ENCODE data around the gene ART3. TPM values are rescaled to one million over a fixed set of nuclear protein-coding genes. Genes with fewer than 3 reads are reported as not detected.

The ART3 gene
- total RNA-seq, 4 donors from 2014 or later, result 2.1 TPM; not detected in 3

- no peaks in the 10 kb centered on the region for H3K36me3 ChIP-seq
- H3K4me3 ChIP-seq (replicated peaks in 1 of 3), result no peak overlapping the region
- DNase-seq, result no peak
- H3K4me1 ChIP-seq, result no peaks in the 10 kb centered on the region
- intact Hi-C loops (cut with DNase I), result no loop called here
- no peaks in the 10 kb centered on the region for H3K9me3 ChIP-seq
- TF ChIP-seq POLR2A (IDR thresholded peaks at IDR 0.05), result no peak
- TF ChIP-seq, protein P1, sequence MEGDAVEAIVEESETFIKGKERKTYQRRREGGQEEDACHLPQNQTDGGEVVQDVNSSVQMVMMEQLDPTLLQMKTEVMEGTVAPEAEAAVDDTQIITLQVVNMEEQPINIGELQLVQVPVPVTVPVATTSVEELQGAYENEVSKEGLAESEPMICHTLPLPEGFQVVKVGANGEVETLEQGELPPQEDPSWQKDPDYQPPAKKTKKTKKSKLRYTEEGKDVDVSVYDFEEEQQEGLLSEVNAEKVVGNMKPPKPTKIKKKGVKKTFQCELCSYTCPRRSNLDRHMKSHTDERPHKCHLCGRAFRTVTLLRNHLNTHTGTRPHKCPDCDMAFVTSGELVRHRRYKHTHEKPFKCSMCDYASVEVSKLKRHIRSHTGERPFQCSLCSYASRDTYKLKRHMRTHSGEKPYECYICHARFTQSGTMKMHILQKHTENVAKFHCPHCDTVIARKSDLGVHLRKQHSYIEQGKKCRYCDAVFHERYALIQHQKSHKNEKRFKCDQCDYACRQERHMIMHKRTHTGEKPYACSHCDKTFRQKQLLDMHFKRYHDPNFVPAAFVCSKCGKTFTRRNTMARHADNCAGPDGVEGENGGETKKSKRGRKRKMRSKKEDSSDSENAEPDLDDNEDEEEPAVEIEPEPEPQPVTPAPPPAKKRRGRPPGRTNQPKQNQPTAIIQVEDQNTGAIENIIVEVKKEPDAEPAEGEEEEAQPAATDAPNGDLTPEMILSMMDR (IDR thresholded peaks at IDR 0.05), result no peak
- 87 to 88% methylated on average over 2 of the region's 2 CpGs for WGBS, 2 donors
- no peak overlapping the region for H3K27ac ChIP-seq
- no peaks in the 10 kb centered on the region for H3K27me3 ChIP-seq
These were observed 19.5 kb upstream of the ART3 start for GRCh38 chr4:76055016-76055415.

- Histone ChIP-seq H3K36me3 (no peaks in the 10 kb centered on the region), H3K4me1 (no peaks in the 10 kb centered on the region), H3K4me3 (replicated peaks in 1 of 3) (no peak overlapping the region), H3K9me3 (no peaks in the 10 kb centered on the region), H3K27me3 (no peaks in the 10 kb centered on the region), H3K27ac (no peak overlapping the region)
- TF ChIP-seq, protein P1 (IDR thresholded peaks at IDR 0.05), result no peak
- intact Hi-C loops (cut with DNase I), result no loop called here
- 48 to 66% methylated on average over 2 of the region's 2 CpGs for whole genome bisulfite sequencing, 2 donors
- no peak for DNase-seq
These were observed 19.1 kb upstream of the ART3 start for GRCh38 chr4:76055421-76055820.

DNA sequence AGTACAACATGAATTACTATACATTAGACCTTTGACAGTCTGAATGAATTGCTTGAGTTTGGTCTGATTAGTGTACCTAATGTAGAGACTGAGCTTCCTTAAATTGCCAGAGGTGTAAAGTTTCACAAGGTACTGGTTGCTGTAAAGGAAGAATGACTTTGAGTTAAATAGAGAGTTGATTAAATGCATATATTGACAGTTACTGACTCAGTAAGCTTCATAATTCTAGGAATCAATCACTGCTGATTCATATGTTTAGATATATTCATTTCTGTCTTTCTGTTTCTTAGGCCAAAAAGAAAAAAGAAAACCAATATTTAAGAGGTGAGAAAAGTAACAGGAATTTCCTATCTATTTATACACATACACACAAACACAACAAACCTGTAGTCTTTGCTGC is 16.2 kb upstream of the ART3 start:
- no peaks in the 10 kb centered on the region for H3K4me1 ChIP-seq
- DNase-seq, result no peak
- intact Hi-C loops (cut with DNase I), result no loop called here
- no peak overlapping the region for H3K4me3 ChIP-seq (replicated peaks in 1 of 3)
- no peaks in the 10 kb centered on the region for H3K36me3 ChIP-seq
- H3K9me3 ChIP-seq, result no peaks in the 10 kb centered on the region
- H3K27me3 ChIP-seq, result no peaks in the 10 kb centered on the region
- no peak for TF ChIP-seq POLR2A (IDR thresholded peaks at IDR 0.05)
- TF ChIP-seq, protein P1 (IDR thresholded peaks at IDR 0.05), result no peak
- no peak overlapping the region for H3K27ac ChIP-seq

GRCh38 chr4:76058888-76059426 is 15.6 kb upstream of the ART3 start:
- H3K4me1 ChIP-seq, result no peaks in the 10 kb centered on the region
- DNase-seq, result no peak
- TF ChIP-seq, protein P1 (IDR thresholded peaks at IDR 0.05), result no peak
- TF ChIP-seq POLR2A (IDR thresholded peaks at IDR 0.05), result no peak
- no peak overlapping the region for H3K27ac ChIP-seq
- intact Hi-C loops (cut with DNase I), result no loop called here
- no peaks in the 10 kb centered on the region for H3K36me3 ChIP-seq
- WGBS, 2 donors, result 50 to 67% methylated on average over 3 of the region's 3 CpGs
- H3K27me3 ChIP-seq, result no peaks in the 10 kb centered on the region
- H3K4me3 ChIP-seq (replicated peaks in 1 of 3), result no peak overlapping the region
- H3K9me3 ChIP-seq, result no peaks in the 10 kb centered on the region

DNA sequence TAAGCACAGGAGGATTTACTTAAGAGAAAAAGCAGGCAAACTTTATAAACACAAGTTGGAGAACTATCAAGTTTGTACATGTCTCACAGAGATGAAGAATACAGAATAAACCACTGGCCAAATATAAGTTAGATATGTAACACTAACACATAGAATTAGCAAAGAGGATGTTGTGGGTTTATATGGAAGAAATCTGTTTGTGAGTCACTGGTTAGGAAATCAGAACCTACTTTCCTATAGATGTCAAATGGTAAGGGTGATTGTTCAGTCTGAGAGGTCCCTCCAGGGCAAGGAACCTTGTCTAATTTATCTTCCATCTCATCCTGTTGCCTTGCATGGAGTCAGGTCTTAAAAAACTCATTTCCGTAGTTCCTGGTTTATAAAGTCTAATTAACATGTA is 14.8 kb upstream of the ART3 start:
- H3K27me3 ChIP-seq, result no peaks in the 10 kb centered on the region
- no peaks in the 10 kb centered on the region for H3K4me1 ChIP-seq
- 91 to 98% methylated on average over 1 of the region's 1 CpG for WGBS, 2 donors
- H3K27ac ChIP-seq, result no peak overlapping the region
- no peaks in the 10 kb centered on the region for H3K36me3 ChIP-seq
- DNase-seq, result no peak
- intact Hi-C loops (cut with DNase I), result loop anchor here (10.0 kb wide), 1 partner anchor 165 kb away; no protein-coding TSS in a partner anchor
- no peak for TF ChIP-seq POLR2A (IDR thresholded peaks at IDR 0.05)
- TF ChIP-seq, protein P1 (IDR thresholded peaks at IDR 0.05), result no peak
- H3K4me3 ChIP-seq (replicated peaks in 1 of 3), result no peak overlapping the region
- no peaks in the 10 kb centered on the region for H3K9me3 ChIP-seq

Measured in thyroid gland (tissue), 4 donors.